Right lung (tissue), 5 donors: Measurements from ENCODE around the gene SFTPB. TPM values are rescaled to one million over a fixed set of nuclear protein-coding genes. Genes with fewer than 3 reads are reported as not detected.
"Not testable (repeated sequence)": the region's sequence is repeated elsewhere in the genome, so short reads cannot be mapped to it uniquely, and the experiment has no call there.

ENCODE experiments used
- DNase-seq, 2 donors: peaks; one replicate each; pipeline ENCODE4 v3.0.0-alpha.2; 2013
- polyA plus RNA-seq, 5 donors: library from polyadenylated mRNA; unstranded; fragments of 120-200 nt; gene quantifications; one replicate each; pipeline versions ENCODE4 v1.2.1 to v1.2.3, GENCODE V29; 2013; ENCODE audit warnings: inconsistent platforms in 1 of 5, low replicate concordance in 1 of 5; ENCODE audit not compliant: insufficient read length in 5 of 5, insufficient read depth in 1 of 5

SFTPB gene
- polyA plus RNA-seq, 5 donors = 199 to 677 (median 404) TPM

DNA sequence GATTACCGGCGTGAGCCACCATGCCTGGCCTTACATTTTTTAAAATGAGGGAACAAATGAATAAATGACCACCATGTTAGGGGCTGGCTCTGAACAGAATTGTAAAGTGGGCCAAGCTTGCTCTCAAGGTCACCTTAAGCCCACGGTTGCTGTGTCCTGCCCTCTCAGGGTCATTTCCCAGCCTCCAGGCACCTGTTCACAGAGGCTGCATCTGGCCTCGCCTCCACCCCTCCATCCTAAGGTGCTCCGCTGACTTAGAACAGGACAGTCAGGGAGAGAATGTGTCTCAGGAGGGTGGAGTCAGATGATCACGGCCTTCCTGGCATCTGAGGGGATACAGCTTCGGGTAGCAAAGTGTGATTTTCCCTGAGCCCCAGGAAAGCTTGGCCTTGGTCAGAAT, 7.3 kb downstream of the SFTPB start:
- DNase-seq = no peak

DNA sequence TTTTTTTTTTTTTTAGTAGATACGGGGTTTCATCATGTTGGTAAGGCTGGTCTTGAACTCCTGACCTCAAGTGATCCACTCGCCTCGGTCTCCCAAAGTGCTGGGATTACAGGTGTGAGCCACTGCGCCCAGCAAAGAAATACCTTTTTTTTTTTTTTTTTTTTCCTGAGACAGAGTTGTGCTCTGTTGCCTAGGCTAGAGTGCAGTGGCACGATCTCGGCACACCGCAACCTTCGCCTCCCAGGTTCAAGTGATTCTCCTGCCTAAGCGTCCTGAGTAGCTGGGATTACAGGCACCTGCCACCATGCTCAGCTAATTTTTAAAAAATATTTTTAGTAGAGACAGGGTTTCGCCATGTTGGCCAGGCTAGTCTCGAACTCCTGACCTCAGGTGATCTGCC, 7.7 kb downstream of the SFTPB start:
- not testable (repeated sequence) for DNase-seq

DNA sequence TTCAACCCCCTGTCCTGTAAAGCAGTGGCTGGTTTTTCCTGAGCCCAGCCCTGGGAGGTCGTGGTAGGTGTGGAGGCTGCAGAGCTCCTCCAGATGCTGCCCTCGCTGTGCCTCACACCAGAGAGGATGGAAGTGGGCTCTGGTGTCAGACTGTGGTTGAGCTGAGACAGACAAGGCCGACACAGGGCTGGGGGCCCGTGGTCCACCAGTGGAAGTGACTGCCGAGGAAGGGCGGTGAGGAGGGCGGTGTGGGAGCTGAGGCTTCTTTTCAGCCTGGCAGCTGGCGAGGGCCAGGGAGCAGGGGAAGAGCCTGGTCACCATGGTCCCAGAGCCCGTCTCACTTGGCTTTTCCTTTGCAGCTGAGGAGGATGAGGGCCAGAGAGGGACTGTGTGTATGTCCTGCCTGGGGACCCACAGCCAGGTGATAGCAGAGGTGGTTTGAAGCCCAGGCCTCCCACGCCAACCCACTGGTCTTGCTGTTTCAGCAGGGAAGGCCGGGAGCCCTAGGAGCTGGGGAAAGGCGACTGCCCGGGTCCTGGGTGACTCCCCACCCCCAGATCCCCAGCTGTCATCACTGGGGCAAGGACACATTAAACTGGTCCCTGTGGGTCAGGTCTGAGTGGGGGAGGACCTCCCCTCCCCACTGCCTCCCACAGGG, 8.5 kb downstream of the SFTPB start:
- no peak for DNase-seq

DNA sequence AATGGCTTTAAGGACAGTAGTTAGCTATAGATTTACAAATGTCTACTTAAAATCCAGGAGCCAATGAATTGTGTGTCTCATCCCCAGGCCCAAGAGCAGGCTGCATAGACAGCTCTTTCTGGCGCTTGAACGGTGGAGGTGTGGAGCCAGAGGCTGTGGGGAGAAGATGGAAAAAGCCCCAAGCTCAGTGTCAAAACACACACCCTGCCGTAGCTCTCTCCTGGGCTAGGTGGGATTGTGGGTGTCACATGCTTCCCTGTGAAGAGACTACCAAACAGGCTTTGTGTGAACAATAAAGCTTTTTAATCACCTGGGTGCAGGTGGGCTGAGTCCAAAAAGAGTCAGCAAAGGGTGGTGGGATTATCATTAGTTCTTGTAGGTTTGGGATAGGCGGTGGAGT, 10.6 kb downstream of the SFTPB start:
- DNase-seq = not testable (repeated sequence)

DNA sequence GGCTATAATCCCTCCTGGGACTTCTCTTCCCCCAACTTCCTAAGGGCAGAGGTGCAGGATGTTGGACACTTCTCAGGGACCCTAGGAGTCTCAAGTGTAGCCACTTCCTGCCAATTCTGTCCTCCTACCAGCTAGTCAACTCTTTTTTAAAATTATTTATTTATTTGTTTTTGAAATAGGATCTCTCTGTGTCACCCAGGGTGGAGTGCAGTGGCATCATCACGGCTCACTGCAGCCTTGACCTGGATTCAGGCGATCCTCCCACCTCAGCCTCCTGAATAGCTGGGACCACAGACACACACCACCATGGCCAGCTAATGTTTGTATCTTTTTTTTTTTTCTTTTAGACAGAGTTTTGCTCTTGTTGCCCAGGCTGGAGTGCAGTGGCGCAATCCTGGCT, 11.5 kb downstream of the SFTPB start:
- DNase-seq = no peak

DNA sequence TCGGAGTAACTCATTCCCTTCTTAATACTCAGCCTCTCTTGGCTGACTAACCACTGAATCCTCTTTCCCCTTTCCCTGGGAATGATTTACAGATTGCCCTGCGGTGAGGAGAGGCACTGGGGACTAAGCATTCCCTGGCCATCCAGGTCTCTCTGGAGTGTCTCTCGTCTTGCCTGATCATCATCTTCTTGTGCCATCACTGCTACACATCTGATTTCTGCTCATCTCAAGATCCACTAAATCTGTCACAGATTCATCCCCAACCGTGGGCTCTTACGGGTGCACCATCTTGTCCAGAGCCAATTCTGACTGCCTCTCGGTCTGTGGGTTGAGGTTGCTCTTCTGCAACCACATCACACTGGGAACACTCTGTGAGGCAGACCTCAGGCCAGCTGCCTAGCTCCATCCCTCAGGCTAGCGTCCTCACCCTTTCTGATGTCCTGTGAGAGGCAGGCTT, 12.0 kb downstream of the SFTPB start:
- DNase-seq = no peak

DNA sequence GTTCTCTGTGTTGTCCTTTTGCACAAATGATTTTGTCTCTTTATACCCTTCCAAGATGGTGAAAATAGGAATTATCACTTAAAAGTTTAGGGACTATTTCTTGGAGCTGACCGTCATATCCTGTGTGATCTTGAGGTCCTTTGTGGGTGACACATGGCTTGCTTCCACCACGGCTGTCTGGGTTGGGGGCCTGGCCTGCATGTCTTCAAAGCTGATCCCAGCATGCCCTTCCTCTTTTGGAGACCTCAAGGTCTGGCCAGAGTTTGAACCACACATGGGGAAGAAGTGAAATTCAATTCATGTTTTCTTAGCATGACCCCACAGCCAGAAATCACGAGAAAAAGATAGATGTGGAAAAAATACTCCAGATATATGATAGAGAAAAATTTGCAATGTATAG, 14.0 kb downstream of the SFTPB start:
- no peak for DNase-seq

DNA sequence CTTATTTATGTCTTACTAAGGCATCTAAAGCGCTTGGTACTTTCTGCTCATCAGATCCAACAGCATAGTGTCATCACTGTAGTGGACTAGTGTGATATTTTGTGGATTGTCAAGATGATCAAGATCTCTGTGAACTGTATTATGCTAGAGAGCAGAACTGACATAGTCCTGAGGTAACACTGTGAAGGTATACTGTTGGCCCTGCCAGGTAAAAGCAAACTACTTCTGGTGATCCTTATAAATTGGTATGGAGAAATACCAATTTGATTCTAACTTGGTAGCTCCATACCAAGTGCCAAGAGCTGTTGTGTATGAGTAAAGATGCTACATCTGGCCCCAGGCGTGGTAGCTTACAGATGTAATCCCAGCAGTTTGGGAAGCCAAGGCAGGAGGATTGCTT, 15.9 kb downstream of the SFTPB start:
- DNase-seq = no peak

DNA sequence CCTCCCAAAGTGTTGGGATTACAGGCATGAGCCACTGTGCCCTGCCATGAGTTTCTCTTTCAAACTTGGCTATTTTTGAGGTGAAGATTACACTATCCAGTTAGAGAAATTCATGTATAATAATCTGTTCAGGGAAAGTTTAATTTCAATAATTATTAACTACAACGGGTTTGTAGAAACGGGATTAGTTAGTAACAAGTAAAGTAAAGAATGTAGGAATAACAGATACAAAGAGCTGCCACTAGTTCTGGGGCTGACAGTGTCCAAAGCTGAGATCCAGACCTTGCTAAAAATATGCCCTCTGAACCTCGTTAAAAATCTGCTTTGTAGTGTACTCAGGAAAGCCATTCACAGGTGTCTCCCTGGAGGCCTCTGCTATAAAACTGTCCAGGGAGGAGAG, 16.9 kb downstream of the SFTPB start:
- DNase-seq = no peak

DNA sequence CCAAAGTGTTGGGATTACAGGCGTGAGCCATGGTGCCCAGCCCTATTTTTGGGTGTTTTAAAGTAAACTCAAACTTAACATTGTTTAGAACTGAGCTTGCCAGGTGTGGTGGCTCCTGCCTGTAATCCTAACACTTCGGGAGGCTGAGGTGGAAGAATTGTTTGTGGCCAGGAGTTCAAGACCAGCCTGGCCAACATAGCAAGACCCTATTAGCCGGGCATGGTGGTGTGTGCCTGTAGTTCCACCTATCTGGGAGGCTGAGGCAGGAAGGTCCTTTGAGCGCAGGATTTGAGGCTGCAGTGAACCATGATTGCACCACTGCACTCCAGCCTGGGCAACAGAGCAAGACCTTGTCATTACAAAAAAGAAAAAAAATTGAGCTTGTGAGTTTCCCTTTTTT, 17.5 kb downstream of the SFTPB start:
- DNase-seq = no peak

DNA sequence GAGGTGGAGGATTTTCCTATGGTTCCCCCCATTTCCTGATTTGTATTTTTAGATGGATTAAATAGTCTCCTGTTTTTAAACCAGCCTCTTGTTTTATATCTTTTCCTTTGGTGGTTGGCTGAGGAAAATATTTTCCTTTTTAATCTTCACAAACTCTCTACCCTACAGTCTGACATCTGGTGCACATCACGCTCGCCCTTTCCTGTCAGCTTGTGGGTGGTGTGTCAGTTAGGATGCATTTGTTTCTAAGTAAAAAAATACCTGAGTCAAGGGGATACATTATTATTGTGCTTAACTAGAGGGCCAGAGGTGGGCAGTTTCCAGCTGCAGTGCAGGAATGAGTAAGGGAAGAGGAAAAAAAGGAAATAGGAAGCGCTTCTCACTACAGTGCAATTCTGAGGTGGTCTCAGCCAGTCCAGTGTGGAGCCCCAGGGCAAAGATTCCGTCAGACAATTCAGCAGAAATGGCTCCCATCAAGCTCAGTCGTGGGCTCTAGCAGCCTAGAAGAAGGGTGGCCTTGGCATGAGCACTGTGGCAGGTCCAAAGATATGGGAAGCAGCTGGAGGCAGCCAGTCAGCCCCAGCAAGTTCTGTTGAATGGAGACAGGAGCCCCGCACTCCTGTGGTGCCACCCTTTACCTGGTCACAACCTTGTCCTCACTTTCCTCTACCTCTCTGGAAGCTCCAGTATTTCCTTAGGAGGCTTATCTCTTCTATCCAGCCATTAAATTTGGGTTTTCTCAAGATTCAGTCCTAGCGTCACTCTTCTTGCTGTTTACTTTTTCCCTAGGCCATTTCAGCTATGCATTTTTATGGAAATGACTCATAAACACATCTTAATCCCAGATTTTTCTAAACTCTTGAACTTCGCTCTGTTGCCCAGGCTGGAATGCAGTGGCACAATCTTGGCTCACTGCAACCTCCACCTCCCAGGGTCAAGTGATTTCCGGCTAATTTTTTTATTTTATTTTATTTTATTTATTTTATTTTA, 18.5 kb downstream of the SFTPB start:
- DNase-seq = no peak

DNA sequence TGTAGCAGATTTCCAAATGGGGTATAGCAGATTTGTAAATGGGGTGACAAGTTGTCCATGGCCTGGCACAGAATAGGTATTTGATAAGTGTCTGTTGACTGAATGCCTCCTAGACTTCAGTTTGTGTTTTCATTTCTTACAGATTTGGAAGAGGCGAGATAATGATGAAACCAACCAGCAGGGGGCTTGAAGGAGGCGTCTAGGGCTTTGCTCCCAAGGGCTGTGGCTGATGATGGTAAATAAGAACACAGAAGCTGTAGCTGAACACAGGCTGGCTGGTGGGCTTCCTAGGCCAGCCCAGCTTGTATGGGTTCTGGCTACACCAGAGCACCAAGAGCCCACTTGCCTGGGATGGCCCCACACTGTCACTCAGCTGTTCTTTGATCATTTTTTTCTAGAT, 19.4 kb downstream of the SFTPB start:
- DNase-seq = no peak

DNA sequence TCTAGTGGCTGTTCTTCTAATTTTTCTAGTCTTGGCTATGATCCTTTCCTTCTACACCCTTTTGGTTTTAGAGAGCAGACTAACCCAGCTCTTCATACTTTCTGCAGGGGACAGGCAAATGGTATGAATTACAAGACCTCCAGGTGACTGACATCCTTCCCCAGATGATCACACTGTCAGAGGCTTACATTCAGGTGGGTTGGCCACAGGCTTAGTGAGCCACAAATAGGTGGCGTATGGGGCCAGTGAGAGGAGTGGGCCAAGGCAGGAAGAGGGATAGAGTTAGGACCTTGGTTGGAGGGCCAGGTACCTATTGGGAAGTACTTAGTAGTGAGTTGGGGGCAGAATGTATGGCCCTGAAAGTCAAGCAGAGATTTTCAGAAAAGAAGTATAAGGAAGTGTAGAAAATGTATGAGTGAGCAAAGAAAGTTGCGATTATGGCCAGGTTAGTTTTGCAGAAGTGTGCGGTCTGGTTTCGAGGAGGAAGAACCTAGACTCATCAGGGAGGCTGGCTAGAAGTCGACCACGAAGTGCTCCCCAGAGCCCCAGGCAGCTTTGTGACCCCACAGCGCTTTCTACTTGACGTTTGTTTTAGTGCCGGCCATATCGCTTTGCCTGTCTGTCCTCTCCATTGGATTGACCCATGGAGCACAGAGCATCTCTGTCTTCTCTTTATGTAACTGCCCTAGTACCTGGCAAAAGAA, 20.0 kb downstream of the SFTPB start:
- DNase-seq = no peak

DNA sequence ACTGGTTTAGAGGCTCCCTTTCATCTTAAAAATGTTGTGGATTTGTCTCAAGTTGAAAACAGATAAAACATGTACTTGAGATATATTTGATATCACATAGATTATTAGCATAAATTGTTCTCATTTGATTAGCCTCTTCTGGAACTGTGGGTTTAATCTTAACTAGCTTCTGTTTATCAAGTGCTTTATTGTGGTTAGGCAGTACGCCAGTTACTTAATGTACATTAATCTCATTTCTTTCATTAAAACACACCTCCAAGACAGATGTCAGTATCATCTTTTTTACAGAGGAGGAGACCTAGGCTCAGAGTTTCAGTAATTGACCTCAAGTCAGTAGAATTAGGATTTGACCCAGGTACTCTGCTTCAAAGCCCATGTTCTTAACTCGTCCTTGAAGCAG, 21.8 kb downstream of the SFTPB start:
- no peak for DNase-seq

DNA sequence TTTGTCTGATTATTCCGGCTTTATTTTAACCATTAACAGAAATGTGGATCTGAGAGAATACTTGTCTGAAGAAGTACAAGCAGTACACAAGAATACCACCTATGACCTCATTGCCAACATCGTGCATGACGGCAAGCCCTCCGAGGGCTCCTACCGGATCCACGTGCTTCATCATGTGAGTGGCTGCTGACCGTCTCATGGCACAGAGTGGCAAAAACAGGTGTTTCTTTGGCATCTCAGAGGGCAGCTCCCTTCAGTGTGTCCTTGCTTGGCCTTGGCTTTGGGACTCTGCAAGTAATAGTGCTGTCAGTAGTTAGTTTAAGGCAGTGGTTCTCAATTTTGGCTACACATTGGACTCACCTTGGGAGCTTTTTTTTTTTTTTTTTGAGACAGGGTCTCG, 23.1 kb downstream of the SFTPB start:
- no peak for DNase-seq

DNA sequence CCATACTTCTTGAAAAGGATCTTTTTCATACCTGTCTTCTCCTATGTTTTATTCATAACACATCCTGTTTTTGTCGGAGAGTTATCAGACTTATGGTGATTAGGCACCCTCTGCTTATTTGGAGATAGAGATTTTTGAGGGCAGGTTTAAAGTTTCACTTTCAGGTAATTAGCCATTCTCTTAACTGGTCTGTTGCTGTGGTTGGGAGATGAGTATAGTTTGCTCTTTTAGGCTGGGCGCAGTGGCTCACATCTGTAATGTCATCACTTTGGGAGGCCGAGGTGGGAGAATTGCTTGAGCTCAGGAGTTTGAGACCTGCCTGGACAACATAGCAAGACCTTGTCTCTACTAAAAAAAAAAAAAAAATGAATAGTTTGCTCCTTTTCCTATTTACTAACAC, 25.3 kb downstream of the SFTPB start:
- DNase-seq = no peak

DNA sequence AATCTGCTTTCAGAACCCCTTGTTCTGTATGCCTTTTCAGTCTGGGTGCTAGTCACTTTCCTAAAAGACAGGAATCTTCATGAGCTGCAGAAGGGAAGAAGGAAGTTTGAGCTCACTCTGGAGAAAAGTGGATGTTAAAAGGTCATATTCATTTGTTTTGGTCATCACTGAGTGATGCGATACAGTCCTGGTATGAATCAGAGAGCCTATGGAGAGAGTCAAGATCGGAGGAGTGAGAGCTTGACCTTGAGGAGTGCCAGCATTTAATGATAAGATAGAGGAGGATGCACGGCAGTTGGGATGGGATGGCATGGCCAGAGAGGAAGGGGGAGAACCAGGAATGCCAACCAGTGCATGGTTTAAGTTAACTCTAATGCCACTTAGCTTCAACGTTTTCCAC, 32.4 kb downstream of the SFTPB start:
- no peak for DNase-seq

DNA sequence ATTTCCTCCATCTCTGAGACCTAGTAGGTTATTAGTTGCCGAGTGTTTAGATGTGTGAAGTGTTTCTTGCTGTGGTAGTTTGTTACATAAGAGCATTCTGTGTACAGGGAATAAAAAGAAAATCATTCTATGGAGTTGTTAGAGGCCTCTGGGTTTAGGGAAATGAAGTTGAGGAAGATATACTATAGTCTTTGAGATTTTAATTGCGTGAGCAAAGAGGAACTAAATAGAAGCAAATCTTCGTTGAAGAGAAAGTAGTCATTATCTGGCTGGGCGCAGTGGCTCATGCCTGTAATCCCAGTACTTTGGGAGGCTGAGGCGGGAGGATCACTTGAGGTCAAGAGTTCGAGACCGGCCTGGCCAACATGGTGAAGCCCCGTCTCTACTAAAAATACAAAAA, 33.0 kb downstream of the SFTPB start:
- DNase-seq = no peak

DNA sequence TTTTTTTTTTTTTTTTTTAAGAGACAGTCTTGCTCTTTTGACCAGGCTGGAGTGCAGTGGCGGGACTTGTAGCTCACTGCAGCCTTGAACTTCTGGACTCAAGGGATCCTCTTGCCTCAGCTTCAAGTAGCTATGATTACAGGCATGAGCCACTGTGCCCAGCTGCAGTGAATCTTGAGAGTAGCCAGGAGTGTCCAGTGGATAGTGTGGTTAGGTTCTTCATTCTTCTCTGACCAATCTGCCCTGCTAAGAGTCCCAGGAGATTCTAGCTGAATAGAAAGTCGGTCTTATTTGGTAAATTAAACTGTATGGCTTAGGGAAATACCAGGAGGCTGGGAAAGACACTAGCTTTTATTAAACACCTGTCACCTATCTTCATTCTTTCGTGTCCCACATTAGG, 36.7 kb downstream of the SFTPB start:
- DNase-seq = no peak

DNA sequence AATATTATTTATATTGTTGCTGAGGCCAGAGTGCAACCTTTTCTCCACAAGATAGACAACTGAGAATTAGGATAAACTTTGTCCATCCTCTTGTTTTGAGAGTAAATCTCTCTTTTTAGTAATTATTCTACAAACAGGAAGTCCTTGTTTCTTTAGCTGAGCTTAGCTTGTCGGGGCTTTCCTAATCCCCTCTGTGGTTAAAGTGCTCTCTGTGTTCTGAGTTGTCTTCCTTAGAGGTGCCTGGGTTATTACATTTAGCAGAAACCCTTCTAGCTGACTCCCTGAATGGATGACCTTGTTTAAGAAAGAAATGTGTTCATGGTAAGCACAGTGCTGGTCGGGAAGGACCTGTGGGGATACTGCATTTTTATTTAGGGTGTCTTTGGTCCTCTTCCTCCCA, 39.3 kb downstream of the SFTPB start:
- DNase-seq = no peak

DNA sequence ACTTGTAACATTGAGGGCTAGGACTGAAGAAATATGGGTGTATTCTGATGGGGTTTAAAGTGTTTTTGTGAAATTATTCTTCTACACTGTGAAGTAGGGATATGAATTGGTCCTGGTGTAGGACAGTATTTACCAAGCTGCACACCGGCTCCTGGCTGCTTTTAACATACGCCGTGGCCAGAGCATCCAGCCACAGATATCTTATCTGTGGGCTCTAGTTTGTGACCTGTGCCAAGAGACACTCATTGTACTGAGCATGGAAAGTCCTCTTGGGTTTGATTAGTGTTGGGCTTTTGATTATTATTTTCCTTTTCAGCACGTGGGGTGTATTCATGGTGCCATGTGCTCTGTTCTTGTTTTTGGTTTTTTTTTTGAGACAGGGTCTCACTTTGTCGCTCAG, 44.0 kb downstream of the SFTPB start:
- no peak for DNase-seq

DNA sequence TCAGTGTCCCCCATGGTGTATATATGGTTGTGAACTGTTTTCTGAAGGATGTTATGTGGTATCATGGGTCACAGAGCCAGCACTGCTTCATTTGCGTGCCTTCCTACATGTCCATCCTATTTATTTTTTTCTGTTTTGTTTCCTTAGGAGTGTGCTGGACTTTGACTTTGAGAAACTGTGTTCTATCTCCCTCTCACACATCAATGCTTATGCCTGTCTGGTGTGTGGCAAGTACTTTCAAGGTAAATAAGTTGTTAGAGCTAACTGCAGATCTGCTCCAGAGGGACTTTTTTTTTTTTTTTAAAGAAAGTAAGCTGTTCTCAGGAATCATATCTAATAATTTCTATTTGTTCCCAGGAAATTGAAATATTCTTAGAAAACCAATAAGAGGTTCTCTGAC, 46.7 kb downstream of the SFTPB start:
- DNase-seq = no peak

DNA sequence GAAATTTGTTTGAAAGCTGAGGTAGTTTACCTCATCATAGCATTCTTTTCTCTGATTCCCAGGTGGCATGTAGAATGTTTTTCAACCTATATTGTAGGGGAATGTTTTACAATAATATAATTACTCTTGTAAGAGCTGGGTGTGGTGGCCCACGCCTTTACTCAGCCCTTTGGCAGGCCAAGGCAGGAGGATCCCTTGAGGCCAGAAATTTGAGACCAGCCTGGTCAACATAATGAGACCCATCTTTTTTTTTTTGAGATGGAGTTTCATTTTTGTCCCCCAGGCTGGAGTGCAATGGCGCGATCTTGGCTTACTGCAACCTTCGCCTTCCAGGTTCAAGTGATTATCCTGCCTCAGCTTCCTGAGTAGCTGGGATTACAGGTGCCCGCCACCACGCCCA, 48.4 kb downstream of the SFTPB start:
- no peak for DNase-seq
